ENCODE data around the gene SLC45A1. TPM values are rescaled to one million over a fixed set of nuclear protein-coding genes. Genes with fewer than 3 reads are reported as not detected.

Gene SLC45A1
- polyA plus RNA-seq (2013, experiment 1 of 2) = 1.3 TPM
- polyA plus RNA-seq (2013, experiment 2 of 2) = 1.5 TPM

DNA sequence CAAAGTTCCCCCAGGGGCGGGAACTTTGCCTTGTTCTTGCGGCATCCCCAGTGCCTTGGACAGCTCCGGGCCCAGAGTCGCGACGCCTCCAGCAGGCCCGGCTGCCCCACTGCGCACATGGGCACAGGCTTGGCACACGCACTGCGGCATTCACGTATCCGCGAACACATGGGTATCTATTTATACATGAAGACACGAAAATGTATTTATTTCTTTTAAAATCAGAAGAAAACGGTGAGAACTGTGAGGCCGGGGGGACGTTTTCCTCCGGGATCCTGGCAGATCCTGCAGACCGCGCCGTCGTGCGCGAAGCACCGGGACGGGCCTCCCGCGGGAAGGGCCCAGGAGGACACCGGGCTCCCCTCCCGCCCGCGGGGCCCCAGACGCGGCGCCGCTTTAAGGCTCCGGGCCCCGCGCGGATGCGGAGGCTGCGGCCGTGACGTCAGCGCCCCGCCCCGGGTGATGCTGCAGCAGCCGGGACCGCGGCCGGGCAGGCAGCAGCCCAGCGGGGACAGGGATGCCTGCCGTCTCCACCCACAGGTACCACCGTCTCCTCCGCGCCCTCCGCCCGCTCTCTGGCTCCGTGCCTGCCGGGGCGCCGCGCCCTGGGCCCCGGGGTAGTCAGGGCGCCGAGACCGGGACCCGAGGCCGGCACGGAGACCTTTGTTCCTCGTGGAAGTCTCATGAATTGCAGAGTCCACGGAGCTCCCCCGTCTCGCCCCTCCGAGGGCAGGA is at the start of gene SLC45A1:
Gene SLC45A1, plus strand, starts transcription at position 468 of the 735 bp plus-strand sequence. CDS start 6,216 bp downstream, outside the sequence.
- Histone ChIP-seq H3K79me1 (replicated peaks; ENCODE audit: low read length, poor library complexity, severe bottlenecking) (no peaks in the 10 kb centered on the region), H2BK12ac (ENCODE audit: low read length in 2 of 2) (peak within 1 kb of the TSS; percentile 2 to 56), H2BK5ac (ENCODE audit: low read depth, low read length, poor library complexity, severe bottlenecking) (no peak within 1 kb of the TSS), H3K23ac (ENCODE audit: low read length in 2 of 2) (peak within 1 kb of the TSS; percentile 26 to 32), H3K14ac (ENCODE audit: low read length in 2 of 2) (peak within 1 kb of the TSS in 1 of 2 experiments; percentile 53), H3K9ac (ENCODE audit: low read length) (peak within 1 kb of the TSS; percentile 82), H3K36me3 (ENCODE audit: control insufficient read depth in 1 of 2, insufficient read depth in 2 of 2, low read depth in 1 of 2, low read length in 2 of 2) (no peaks in the 10 kb centered on the region), H4K91ac (ENCODE audit: low read length) (peak within 1 kb of the TSS; percentile 70), H2BK15ac (ENCODE audit: low read depth, poor library complexity, severe bottlenecking) (peak within 1 kb of the TSS; percentile 71), H3K18ac (ENCODE audit: low read depth in 1 of 2, low read length in 2 of 2) (peak within 1 kb of the TSS; percentile 27 to 55), H3K4ac (ENCODE audit: low read depth in 1 of 2, low read length in 2 of 2) (no peak within 1 kb of the TSS), H3K4me2 (ENCODE audit: low read length, poor library complexity, severe bottlenecking) (peak within 1 kb of the TSS; percentile 93), H3K4me1 (ENCODE audit: control insufficient read depth, insufficient read depth, low read depth, low read length) (peaks cover 16% of the 10 kb centered on the region), H3K27ac (ENCODE audit: low read length, poor library complexity, severe bottlenecking) (no peak within 1 kb of the TSS), H3K9me3 (ENCODE audit: control insufficient read depth, low read length) (no peaks in the 10 kb centered on the region), H2AK5ac (ENCODE audit: low read length, severe bottlenecking) (no peak within 1 kb of the TSS), H2AFZ (ENCODE audit: low read depth, low read length) (peak within 1 kb of the TSS; percentile 65), H2BK120ac (ENCODE audit: low read depth, low read length) (no peak within 1 kb of the TSS), H3K4me3 (ENCODE audit: insufficient read depth in 1 of 2, low read depth in 1 of 2, low read length in 2 of 2) (peak within 1 kb of the TSS; percentile 63 to 88), H4K8ac (ENCODE audit: low read length) (peak within 1 kb of the TSS; percentile 85), H3K27me3 (ENCODE audit: control insufficient read depth in 1 of 2, insufficient read depth in 1 of 2, low read length in 2 of 2) (peaks cover 8 to 11% of the 10 kb centered on the region in 2 experiments)
- WGBS = 15% methylated on average over 57 of the region's 75 CpGs
- DNase-seq = peak; percentile 53

DNA sequence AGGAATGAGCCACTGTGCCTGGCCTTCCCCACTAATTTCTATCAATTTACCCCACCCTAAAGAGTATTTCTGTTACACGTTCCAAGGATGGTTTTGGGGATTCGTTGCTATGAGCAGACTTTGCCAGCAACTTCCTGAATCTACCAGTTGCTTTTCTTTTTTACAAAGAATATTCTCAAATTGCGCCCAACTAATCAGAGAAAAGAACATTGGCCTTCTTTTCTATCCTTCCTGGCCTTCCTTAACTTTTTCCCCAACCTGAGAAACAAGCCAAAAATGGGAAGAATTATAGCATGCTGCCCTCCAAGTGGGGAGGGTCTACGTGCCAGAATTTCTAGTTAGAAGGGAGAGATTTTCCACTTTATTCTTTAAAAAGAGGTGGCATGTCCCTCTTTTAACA is 44.9 kb upstream of the SLC45A1 start:
- Histone ChIP-seq H3K18ac (ENCODE audit: low read depth in 1 of 2, low read length in 2 of 2) (no peak overlapping the region), H3K27me3 (ENCODE audit: control insufficient read depth in 1 of 2, insufficient read depth in 1 of 2, low read length in 2 of 2) (peaks cover 0 to 11% of the 10 kb centered on the region in 2 experiments), H3K36me3 (ENCODE audit: control insufficient read depth in 1 of 2, insufficient read depth in 2 of 2, low read depth in 1 of 2, low read length in 2 of 2) (no peaks in the 10 kb centered on the region), H3K4me1 (ENCODE audit: control insufficient read depth, insufficient read depth, low read depth, low read length) (peaks cover 6% of the 10 kb centered on the region), H3K23ac (ENCODE audit: low read length in 2 of 2) (no peak overlapping the region), H3K4me3 (ENCODE audit: insufficient read depth in 1 of 2, low read depth in 1 of 2, low read length in 2 of 2) (no peak overlapping the region), H2BK120ac (ENCODE audit: low read depth, low read length) (no peak overlapping the region), H3K4me2 (ENCODE audit: low read length, poor library complexity, severe bottlenecking) (no peak overlapping the region), H3K79me1 (replicated peaks; ENCODE audit: low read length, poor library complexity, severe bottlenecking) (no peaks in the 10 kb centered on the region), H2AFZ (ENCODE audit: low read depth, low read length) (no peak overlapping the region), H4K91ac (ENCODE audit: low read length) (no peak overlapping the region), H3K9ac (ENCODE audit: low read length) (no peak overlapping the region), H2BK5ac (ENCODE audit: low read depth, low read length, poor library complexity, severe bottlenecking) (no peak overlapping the region), H2BK15ac (ENCODE audit: low read depth, poor library complexity, severe bottlenecking) (no peak overlapping the region), H3K27ac (ENCODE audit: low read length, poor library complexity, severe bottlenecking) (no peak overlapping the region), H3K4ac (ENCODE audit: low read depth in 1 of 2, low read length in 2 of 2) (no peak overlapping the region), H4K8ac (ENCODE audit: low read length) (no peak overlapping the region), H2BK12ac (ENCODE audit: low read length in 2 of 2) (no peak overlapping the region), H3K14ac (ENCODE audit: low read length in 2 of 2) (no peak overlapping the region), H2AK5ac (ENCODE audit: low read length, severe bottlenecking) (no peak overlapping the region), H3K9me3 (ENCODE audit: control insufficient read depth, low read length) (no peaks in the 10 kb centered on the region)
- no peak for DNase-seq
- WGBS = 86% methylated on average over 3 of the region's 4 CpGs

GRCh38 chr1:8274352-8274751 is 43.6 kb upstream of the SLC45A1 start:
- Histone ChIP-seq H2BK15ac (ENCODE audit: low read depth, poor library complexity, severe bottlenecking) (no peak overlapping the region), H3K18ac (ENCODE audit: low read depth in 1 of 2, low read length in 2 of 2) (no peak overlapping the region), H3K9me3 (ENCODE audit: control insufficient read depth, low read length) (no peaks in the 10 kb centered on the region), H3K79me1 (replicated peaks; ENCODE audit: low read length, poor library complexity, severe bottlenecking) (no peaks in the 10 kb centered on the region), H3K14ac (ENCODE audit: low read length in 2 of 2) (no peak overlapping the region), H3K4ac (ENCODE audit: low read depth in 1 of 2, low read length in 2 of 2) (no peak overlapping the region), H3K27me3 (ENCODE audit: control insufficient read depth in 1 of 2, insufficient read depth in 1 of 2, low read length in 2 of 2) (peaks cover 0 to 11% of the 10 kb centered on the region in 2 experiments), H3K9ac (ENCODE audit: low read length) (no peak overlapping the region), H3K23ac (ENCODE audit: low read length in 2 of 2) (no peak overlapping the region), H2BK120ac (ENCODE audit: low read depth, low read length) (no peak overlapping the region), H3K36me3 (ENCODE audit: control insufficient read depth in 1 of 2, insufficient read depth in 2 of 2, low read depth in 1 of 2, low read length in 2 of 2) (no peaks in the 10 kb centered on the region), H2BK12ac (ENCODE audit: low read length in 2 of 2) (peak overlapping the region in 1 of 2 experiments; percentile 71), H3K4me1 (ENCODE audit: control insufficient read depth, insufficient read depth, low read depth, low read length) (peaks cover 4% of the 10 kb centered on the region), H2BK5ac (ENCODE audit: low read depth, low read length, poor library complexity, severe bottlenecking) (no peak overlapping the region), H3K4me2 (ENCODE audit: low read length, poor library complexity, severe bottlenecking) (no peak overlapping the region), H4K8ac (ENCODE audit: low read length) (no peak overlapping the region), H3K4me3 (ENCODE audit: insufficient read depth in 1 of 2, low read depth in 1 of 2, low read length in 2 of 2) (no peak overlapping the region), H2AFZ (ENCODE audit: low read depth, low read length) (no peak overlapping the region), H3K27ac (ENCODE audit: low read length, poor library complexity, severe bottlenecking) (no peak overlapping the region), H2AK5ac (ENCODE audit: low read length, severe bottlenecking) (no peak overlapping the region), H4K91ac (ENCODE audit: low read length) (no peak overlapping the region)
- DNase-seq = no peak
- WGBS = 38% methylated on average over 7 of the region's 8 CpGs

GRCh38 chr1:8276173-8276914 is 41.6 kb upstream of the SLC45A1 start:
- 89% methylated on average over 21 of the region's 21 CpGs for WGBS
- DNase-seq = peak; percentile 11
- Histone ChIP-seq H3K27me3 (ENCODE audit: control insufficient read depth in 1 of 2, insufficient read depth in 1 of 2, low read length in 2 of 2) (peaks cover 0 to 6% of the 10 kb centered on the region in 2 experiments), H2BK15ac (ENCODE audit: low read depth, poor library complexity, severe bottlenecking) (no peak overlapping the region), H2BK12ac (ENCODE audit: low read length in 2 of 2) (no peak overlapping the region), H2AK5ac (ENCODE audit: low read length, severe bottlenecking) (no peak overlapping the region), H3K4ac (ENCODE audit: low read depth in 1 of 2, low read length in 2 of 2) (no peak overlapping the region), H3K36me3 (ENCODE audit: control insufficient read depth in 1 of 2, insufficient read depth in 2 of 2, low read depth in 1 of 2, low read length in 2 of 2) (no peaks in the 10 kb centered on the region), H4K91ac (ENCODE audit: low read length) (no peak overlapping the region), H3K4me3 (ENCODE audit: insufficient read depth in 1 of 2, low read depth in 1 of 2, low read length in 2 of 2) (no peak overlapping the region), H3K23ac (ENCODE audit: low read length in 2 of 2) (no peak overlapping the region), H3K18ac (ENCODE audit: low read depth in 1 of 2, low read length in 2 of 2) (no peak overlapping the region), H3K9ac (ENCODE audit: low read length) (no peak overlapping the region), H3K9me3 (ENCODE audit: control insufficient read depth, low read length) (no peaks in the 10 kb centered on the region), H3K4me1 (ENCODE audit: control insufficient read depth, insufficient read depth, low read depth, low read length) (no peaks in the 10 kb centered on the region), H2BK5ac (ENCODE audit: low read depth, low read length, poor library complexity, severe bottlenecking) (no peak overlapping the region), H3K14ac (ENCODE audit: low read length in 2 of 2) (no peak overlapping the region), H3K27ac (ENCODE audit: low read length, poor library complexity, severe bottlenecking) (no peak overlapping the region), H2BK120ac (ENCODE audit: low read depth, low read length) (no peak overlapping the region), H4K8ac (ENCODE audit: low read length) (no peak overlapping the region), H2AFZ (ENCODE audit: low read depth, low read length) (no peak overlapping the region), H3K4me2 (ENCODE audit: low read length, poor library complexity, severe bottlenecking) (no peak overlapping the region), H3K79me1 (replicated peaks; ENCODE audit: low read length, poor library complexity, severe bottlenecking) (no peaks in the 10 kb centered on the region)

Data from mesenchymal stem cell (in vitro differentiated cells and primary cell).